GF-D8 (cell line): Measurements from ENCODE around the gene DMBX1.
A peak's percentile ranks its signal among the peaks of the same experiment; 100 is the strongest.

Experiments used
- DNase-seq: peaks from one replicate; lab custom pipeline; 2025; lab: John Stamatoyannopoulos, UW

DMBX1 gene

DNA sequence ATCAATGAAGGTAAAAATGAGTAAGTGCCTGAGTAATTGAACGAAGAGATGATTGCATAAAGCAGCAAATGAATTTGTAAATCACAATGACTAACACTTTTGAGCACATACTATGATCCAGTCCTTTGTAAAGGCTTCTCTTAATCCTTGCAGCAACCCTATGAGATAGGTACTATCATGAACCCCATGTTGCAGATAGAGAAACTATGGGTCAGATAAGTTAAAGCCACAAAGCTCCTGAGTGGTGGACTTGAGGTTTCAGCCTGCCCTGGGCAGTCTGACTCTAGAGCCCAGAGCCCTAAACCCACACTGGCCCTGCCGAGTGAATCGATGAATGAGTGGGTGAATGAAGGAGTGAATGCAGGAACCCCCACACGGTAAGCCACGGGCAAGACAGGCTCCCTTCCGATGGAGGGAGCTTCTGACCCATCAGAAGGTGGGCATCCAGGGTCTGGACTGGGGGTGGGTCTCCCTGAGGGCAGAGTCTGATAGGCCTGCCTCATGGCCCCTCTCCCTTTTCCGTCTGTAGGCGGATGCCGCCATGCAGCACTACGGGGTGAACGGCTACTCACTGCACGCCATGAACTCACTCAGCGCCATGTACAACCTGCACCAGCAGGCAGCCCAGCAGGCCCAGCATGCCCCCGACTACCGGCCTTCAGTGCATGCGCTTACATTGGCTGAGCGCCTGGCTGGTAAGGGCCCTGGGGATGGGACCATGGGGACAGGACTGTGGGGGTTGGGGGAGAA is 17.0 kb downstream of the DMBX1 start:
- DNase-seq = no peak

DNA sequence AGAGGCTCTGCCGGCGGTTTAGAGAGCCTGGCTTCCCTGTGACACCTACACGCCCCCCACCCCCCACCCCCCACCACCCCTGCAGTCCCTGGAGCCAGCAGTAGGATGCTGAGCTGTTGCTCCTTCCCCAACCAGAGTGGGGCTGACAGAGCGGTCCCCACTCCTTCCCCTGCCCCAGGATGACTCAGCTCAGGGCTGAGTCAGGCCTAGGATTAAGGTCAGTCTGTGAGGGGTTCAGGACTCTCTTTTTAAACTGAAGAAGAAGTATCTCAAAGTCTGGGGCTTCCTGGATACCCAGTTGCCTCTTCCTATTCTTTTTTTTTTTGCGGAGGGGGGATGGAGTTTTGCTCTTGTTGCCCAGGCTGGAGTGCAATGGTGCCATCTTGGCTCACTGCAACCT is 19.1 kb downstream of the DMBX1 start:
- DNase-seq = no peak

DNA sequence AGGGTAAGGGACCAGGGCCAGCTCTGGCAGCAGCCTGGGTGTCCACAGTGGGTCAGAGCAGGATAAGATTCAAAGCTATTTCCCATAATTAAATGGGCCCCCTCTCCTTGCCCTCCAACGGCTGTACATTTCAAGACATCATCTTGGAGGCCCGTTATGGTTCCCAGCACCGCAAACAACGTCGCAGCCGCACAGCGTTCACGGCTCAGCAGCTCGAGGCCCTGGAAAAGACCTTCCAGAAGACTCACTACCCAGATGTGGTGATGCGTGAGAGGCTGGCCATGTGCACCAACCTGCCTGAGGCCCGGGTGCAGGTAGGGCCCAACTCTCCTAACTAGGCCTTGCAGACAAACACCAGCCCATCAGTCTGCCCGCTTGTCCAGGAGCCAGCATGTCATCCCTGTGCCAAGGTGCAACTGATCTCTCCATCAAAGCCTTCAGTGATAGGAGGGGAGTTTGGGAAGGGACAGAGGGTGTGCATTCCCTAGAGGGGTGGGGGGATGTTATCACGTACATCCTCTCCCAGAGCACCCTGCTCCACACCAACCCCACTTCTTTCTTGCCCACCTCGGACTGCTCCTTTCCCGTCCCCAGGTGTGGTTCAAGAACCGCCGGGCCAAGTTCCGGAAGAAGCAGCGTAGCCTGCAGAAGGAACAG is 20.8 kb downstream of the DMBX1 start:
- no peak for DNase-seq

DNA sequence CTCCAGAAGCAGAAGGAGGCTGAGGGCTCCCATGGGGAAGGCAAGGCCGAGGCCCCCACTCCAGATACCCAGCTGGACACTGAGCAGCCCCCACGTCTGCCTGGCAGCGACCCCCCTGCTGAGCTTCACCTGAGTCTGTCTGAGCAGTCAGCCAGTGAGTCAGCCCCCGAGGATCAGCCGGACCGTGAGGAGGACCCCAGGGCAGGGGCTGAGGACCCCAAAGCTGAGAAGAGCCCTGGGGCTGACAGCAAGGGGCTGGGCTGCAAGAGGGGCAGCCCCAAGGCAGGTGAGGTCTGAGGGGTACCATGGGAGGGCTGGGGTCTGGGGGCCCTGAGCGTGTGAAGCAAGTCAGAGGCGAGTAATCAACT is 21.3 kb downstream of the DMBX1 start:
- no peak for DNase-seq

DNA sequence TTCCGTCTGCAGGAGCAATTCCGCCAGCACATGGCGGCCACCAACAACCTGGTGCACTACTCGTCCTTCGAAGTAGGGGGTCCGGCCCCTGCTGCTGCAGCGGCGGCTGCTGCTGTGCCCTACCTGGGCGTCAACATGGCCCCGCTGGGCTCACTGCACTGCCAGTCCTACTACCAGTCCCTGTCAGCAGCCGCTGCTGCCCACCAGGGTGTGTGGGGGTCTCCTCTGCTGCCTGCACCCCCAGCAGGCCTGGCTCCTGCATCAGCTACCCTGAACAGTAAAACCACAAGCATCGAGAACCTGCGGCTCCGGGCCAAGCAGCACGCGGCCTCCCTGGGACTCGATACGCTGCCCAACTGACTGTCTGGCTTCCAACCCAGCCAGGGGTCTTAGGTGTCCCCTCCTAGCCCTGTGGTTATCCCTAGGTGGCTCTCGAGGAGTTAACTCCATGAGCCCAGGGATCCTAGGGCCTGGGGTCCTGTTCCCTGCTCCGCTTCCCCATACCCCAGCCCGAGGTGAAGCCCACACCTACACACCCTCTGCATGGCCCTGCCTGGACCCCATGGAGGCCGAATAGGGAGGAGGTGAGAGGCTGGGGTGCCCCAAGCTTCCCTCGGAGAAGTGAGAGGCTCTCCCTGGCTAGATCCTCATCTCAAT is 22.6 kb downstream of the DMBX1 start:
- DNase-seq = no peak

DNA sequence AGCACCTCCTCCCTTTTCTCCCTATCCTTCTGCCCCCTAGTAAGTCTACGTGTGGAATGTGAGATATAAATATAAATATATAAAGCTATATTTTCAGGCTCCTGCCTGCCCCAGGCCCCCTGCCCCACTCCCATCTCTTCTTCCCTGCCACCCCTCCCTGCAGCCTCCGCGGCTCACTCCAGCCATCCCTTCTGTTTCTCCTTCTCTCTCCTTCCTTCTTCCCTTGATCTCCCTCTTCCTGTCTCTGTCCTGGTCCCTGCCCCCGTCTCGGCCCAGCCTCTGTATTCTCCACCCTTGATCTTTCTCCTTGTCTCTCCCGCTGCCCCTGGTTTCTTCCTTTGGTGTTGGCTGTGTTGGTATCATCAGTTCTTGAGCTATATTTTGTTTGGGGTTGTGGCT is 23.2 kb downstream of the DMBX1 start:
- no peak for DNase-seq

DNA sequence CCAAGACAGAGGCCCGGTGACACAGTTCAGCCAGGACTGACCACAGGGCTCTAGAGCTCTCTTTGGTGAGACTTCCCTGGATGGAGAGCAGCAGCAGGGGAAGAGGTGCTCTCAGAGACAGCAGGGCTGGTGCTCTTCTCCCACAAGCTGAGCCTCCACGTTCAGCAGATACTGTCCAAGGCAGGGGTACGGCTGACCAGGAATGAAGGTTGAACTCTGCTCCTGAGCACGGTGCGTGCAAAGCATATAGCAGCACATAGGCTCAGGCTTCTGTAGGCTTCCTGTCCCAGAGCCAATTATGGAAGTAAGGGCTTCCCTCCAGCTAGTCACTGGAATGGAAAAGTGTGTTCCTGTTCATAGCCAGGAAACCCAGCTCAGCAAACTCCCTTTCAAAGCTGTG is 23.9 kb downstream of the DMBX1 start:
- no peak for DNase-seq

DNA sequence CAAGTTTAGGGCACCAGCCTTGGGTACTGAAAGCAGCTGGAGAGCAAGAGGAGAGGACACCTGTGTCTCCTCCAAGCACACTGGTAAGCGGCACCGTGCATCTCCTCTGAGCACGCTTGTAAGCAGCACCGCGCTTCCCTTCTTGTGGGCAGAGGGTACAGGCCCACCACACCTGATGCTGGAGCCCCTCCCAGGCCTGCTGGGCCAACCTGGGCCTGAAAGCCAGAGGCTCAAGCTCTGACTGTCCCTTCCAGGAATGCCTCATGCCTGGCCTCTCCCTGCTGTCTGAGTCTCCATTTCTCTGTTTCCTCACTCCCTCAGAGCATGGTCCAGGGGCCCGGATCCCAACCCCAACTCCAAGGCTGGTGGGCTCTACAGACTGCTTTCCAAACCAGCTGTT is 25.9 kb downstream of the DMBX1 start:
- no peak for DNase-seq

DNA sequence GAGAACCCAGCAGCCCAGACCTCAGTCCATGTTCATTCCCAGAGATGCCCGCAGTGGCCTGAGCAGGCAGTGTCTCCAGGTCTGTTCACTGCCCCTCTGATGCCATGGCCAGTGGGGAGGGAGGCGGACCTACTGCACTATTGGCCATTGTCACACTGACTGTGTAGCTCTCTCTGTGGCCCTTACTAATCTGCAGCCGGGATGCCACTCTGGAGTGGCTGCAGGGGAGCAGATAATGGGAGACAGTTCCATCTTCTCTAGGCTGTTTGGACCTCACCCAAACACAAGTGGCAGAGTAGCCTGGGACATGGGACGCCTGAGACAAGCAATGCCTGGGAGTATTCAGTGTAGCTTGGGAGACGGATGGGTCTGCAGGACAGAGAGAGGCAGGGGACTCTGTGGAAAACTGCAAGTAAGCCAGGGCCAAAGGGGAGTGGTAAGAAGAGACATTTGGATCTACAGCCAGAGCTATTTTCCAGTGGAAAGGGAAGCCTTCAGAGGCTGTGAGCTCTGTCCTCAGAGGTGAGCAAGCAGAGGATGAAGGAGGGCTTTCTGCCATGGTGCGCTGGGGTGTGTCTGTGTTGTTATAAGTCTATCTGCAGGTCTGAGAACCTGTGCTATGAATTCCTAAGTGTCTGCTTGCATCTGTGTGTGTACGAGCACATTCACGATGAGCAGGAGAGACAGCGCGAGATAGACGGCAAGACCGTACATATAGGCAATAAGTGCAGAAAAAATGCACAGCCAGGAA is 26.7 kb downstream of the DMBX1 start:
- DNase-seq = no peak

DNA sequence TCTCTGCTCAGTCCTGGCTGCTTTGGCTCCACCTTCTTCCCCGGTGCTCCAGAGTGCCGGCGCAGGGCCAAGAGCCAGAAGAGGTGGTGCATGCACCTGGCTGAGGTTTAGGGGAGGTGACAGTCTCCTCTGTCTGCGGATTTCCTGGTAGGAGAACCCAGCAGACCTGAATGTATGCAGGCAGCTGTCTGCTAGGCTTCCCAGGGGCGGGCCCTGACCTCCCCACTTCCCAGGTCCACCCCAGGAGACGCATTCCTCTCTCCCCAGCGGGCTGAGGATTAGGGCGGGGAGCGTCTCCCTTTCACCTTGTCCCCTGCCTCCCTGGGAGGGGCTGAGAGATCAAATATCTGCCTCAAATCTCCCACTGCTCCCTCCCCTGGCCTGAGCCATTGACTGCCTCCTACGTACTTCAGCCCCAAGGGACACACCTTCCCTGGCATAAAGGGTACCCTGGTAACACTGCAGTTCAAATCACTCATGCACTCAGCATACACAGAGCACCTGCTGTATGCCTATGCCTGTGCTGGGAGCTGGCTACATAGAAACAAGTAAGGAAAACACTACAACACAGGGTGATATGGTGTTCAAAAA is 27.5 kb downstream of the DMBX1 start:
- DNase-seq = no peak

DNA sequence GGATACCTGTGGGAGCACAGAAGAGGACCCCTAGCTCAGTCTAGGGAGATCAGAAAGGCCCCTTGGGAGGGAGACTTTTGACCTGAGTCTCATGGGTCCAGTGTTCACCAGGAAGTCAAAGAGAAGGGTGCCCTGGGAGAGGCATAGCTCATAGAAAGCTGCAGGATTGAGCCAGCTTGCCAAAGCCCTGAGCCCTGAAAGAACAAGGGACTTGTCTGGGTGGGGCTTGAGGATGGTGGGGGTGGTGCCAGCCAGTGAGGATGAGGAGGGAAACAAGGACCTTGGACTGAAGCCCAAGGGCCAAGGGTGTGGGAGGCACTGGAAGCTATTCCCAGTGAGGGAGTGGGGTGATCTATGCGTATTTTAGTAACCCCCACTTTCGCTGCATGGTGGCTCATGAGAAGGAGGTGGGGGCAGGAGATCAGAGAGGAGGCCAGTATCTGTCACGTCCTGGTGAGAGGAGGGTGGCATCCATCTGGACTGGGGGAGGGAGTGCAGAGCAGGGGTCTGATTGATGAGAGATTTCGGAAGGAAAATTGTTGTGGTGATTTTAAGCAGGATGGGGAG is 28.4 kb downstream of the DMBX1 start:
- DNase-seq = no peak

DNA sequence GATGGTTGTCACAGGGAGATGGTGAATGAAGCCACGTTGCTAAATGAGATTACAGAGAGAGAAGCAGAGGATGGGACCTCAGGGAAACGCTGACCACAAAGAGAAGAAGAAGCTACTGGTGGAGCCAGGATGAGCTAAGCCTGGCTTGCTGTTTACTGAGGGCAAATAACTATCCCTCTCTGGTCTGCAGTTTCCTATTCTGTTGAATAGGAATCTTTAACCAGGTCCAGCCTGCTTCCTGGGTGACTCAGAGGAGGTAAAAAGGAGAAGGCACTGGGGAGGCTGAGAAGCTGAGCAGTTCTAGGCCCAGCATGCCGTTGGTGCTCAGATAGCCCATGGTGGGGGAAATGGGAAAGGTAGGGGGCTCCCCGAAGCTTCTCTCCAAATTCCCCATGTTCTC is 29.6 kb downstream of the DMBX1 start:
- no peak for DNase-seq

DNA sequence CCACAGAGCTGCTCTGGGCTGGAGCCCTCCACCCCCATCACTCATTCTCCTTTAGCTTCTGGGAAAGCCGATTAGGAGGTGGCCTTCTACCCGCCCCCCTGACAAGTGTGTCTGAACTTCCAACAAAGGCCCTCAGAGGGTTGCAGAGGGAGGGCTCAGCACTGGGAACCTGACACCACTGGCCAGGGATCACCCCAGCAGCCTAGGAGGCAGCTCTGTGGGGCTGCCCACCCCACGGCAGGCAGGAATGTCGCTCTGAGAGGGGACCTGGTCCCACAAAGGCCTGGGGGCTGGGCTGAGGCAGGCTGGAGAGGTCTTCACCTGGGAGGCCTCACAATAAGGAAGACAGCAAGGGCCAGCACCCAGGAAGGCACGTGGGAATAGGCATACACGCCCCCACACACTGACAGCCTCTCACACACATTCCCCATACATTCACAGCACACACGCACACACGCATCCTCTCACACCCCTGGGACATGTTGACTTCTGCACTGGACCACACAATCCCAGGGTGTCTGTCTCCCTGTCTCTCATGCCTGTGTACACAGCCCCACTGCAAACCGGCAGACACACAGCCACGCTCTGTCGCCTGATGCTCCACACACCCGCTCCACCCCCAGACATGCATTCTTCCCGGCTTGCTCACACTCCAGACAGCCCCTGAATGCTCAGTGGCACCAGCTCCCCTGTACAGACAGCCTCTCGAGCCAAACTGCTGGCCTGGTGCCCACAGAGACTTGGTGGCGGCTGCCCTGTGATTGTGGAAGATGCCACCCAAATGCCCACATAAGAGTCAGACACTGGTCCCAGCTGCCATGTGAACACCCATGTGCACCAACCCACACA is 30.7 kb downstream of the DMBX1 start:
- no peak for DNase-seq

DNA sequence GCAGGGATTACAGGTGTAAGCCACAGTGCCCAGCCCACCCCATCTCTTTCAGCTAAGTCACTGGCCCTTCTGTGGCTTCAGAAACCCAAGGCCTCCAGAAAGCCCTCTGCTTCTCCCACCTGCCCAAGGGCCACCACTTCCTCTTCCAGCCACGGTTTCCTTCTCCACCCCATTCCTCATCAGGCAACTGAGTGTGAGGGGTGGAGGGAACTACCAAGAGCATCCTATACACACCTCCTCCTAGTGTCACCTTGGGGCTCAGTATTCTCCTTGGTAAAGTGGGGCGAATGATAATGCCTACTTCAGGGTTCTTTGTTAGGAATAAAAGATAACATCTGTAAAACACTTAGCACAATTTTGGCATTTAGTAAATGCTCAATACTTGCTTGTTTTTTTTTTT is 31.8 kb downstream of the DMBX1 start:
- peak; percentile 35 for DNase-seq

DNA sequence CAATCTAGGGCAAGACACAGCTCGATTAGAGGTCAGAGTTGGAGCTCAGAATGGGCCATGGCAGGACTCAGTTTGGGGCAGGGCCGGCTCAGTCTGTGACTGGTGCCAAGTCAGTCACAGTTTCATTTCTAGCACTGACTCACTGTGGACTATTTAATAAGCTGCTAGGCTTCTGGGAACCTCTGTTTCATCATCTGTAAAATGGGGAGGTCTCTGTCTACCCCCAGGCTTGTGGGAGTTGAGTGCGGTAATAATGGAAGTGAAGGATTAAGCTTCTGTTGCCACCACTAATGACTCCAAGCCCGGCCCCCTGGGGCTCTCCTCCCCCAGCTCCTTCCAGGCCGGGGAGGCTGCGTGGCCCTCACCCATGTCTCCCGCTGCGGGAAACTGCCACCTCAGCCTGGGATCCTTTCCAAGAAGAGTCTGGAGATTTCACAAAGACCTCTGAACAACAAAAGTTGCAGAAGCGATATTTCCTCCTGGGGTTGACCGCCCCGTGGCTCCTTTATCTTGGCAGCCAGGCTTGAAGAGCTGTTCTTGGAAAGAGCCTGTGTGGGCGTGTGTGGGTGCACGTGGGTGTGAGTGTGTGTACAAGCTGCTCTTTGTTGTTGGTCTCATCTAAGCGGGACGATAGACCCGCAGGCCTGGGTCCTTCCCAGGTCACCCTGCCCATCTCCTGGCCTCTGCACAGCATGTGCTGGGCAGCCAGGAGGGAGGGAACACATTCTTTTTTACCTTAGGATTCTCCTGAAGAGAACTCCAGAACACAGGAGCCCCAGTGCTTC is 32.7 kb downstream of the DMBX1 start:
- DNase-seq = peak; percentile 96

DNA sequence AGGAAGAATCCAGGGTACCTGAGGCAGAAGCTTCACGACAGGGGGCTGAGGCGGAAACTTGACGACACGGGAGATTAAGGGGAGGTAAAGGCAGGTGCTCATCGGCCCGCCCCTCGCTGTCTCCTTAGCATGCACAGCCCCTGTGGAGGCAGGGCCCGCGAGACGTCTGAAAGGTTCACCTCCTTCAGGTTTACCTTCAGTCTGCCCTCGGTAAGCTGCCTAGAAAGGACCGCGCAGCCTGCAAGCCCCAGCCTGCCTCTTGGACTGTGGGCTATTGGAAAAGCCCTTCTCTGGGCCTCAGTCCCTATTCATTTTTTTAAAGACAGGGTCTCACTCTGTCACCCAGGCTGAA is 33.3 kb downstream of the DMBX1 start:
- no peak for DNase-seq

DNA sequence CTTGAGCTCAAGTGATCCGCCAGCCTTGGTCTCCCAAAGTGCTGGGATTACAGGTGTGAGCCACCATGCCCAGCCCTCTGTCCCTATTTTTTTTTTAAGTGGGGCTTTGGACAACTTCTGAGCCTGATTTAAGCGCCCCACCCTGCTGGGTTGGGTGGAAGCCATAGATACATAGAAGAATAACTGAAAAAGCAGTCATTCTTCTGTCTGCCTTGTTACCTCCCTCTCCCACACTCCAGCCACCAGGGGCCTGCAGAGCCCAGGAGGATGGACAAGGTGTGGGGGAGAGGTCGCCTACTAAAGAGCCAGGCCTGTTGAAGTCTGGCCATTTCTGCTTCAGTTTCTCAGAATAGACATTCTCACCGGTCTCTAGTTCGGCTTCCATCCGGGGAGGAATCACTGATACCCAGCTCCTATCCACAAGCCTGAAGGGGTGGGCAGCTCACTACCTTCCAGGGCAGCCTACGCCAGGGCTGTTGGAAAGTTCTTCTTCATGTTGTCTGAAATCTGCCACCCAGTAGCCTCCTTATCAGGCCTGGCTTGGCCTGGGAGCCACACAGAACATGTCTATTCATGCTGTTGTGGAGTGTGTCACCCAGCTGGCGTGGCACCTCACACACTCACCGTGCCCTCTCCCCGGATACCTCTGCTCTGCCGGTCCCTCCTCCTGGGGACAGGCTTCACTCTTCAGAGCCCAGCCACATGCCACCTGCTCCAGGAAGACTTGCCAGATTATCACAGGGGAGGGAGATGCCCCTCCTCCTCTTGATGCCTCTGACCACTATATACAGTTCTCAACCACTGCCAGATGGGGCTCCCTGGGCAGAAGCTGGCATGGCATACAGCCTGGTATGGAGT is 34.1 kb downstream of the DMBX1 start:
- DNase-seq = no peak

DNA sequence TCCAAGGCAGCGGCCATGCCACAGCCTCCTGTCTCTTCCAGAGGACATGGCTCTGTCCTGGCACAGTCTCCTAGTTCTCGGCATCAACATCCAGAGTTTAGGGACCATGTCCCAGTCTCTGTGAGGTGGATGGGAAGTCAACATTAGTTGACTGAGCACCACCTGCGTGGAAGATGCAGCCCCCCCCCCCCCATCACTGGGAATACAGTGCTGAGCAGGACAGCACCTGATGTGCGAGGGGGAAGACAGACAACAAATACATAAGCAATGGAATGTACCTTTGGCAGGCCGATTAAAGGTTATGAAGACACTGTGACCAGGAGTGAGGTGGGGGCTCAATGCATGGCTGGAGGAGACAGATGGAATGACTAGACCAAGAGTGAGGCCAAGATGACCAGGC is 35.2 kb downstream of the DMBX1 start:
- DNase-seq = no peak

DNA sequence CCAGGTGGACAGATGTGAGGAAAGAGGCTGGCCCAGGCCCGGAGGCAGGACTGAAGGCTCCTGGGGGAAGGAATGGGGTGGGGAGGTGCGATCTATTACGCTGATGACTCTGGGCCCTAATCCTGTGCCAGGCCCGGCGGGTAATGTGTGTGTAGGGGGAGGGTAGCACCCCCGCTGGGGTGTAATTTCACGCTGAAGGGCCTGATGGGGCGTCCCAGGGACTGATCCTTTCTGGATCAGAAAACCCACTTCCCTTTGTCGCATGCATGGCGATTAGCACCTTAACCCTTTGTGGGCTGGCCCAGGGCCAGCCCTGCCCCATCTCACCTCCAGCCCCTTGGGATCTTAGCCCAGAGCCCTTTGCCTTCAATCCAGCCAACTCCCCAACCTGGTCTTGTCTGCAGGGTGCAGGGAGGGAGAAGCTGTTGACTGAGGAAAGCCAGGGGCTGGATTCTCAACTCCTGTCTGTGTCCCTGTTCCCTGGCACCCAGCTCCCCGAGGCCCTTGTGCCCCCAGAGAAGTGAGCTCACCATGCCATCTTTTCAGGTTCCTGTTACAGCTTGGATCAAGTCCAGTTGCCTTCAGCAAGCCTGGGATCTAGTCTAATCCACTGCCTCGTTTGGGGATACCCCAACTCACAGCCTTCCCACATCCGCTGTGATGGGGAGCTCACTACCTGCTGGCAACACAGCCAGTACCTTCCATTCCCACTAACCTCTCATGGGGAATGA is 35.8 kb downstream of the DMBX1 start:
- DNase-seq = no peak
